Body of pancreas (tissue), 4 donors: ENCODE data around the gene HAAO. TPM values are rescaled to one million over a fixed set of nuclear protein-coding genes. Genes with fewer than 3 reads are reported as not detected.
A peak's percentile ranks its signal among the peaks of the same experiment; 100 is the strongest.

ENCODE experiments used
- ATAC-seq: fragments of 150-250 bp; one replicate; pipeline ENCODE4 v1.9.1; 2016
- DNase-seq, 4 donors: peaks; one replicate each; pipeline ENCODE4 v3.0.0-alpha.2; 2019
- H3K27ac ChIP-seq, 4 donors: fragments of 200-600 bp; sonication (generic); 1 replicate in 3 of 4; 2 replicates in 1 of 4; pipeline versions ENCODE4 v1.5.1 to v1.6.1; 2016 to 2019; ENCODE audit warnings: mild to moderate bottlenecking in 1 of 4, mixed read lengths in 1 of 4, moderate library complexity in 1 of 4
- H3K27me3 ChIP-seq, 2 donors: fragments of 200-600 bp; sonication (generic); one replicate each; pipeline ENCODE4 v1.6.0; 2016; ENCODE audit warnings: mild to moderate bottlenecking in 1 of 2
- H3K36me3 ChIP-seq, 2 donors: fragments of 200-600 bp; sonication (generic); replicated peaks in 1 of 2; 2 replicates each; pipeline ENCODE4 v1.5.1; 2016; ENCODE audit warnings: low read depth in 2 of 2; ENCODE audit not compliant: insufficient read depth in 1 of 2
- H3K4me1 ChIP-seq: fragments of 200-600 bp; sonication (generic); one replicate; pipeline ENCODE4 v1.6.0; 2016
- H3K4me3 ChIP-seq, 2 donors: fragments of 200-600 bp; sonication (generic); 1 replicate in 1 of 2; 2 replicates in 1 of 2; pipeline ENCODE4 v1.5.1; 2016 to 2019
- H3K9me3 ChIP-seq, 3 donors: fragments of 200-600 bp; sonication (generic); 1 replicate in 2 of 3; 2 replicates in 1 of 3; pipeline ENCODE4 v1.5.1; 2016
- CTCF ChIP-seq, 7 experiments: fragments of 450-650 bp in 4 of 7; fragments of 200-600 bp in 3 of 7; sonication (generic) in 3 of 7; IDR thresholded peaks; one replicate each; pipeline ENCODE4 v1.5.1; 2016 to 2019; ENCODE audit warnings: antibody characterized with exemption in 7 of 7
- POLR2A ChIP-seq, 3 donors: fragments of 450-650 bp; IDR thresholded peaks; one replicate each; pipeline ENCODE4 v1.6.1; 2016; ENCODE audit warnings: antibody characterized with exemption in 3 of 3, mild to moderate bottlenecking in 2 of 3
- WGBS, 2 donors: methylation state at CpG; one replicate each; pipeline ENCODE4 v1.1.5; 2017; 5-methylcytosine and 5-hydroxymethylcytosine counted together
- intact Hi-C: fragments of 100-400 bp; cut with DNase I; formaldehyde crosslinking; loops from one replicate; pipeline ENCODE4 v1.15.1; 2023
- total RNA-seq, 2 donors: library from RNA; depleted of rRNA; stranded (reverse); fragments of >200 nt; gene quantifications; one replicate each; pipeline ENCODE4 v1.1.0, GENCODE V29; 2016

Gene HAAO
- total RNA-seq, 2 donors from 2014 or later, result 30.3 to 30.9 TPM

- TF ChIP-seq CTCF (IDR thresholded peaks at IDR 0.05) (peak; percentile 17 to 60 (median 51)), POLR2A (IDR thresholded peaks at IDR 0.05) (peak in 2 of 3 donors; percentile 28 to 34)
- H3K4me3 ChIP-seq, result no peak overlapping the region
- peak; percentile 62 to 79 (median 75) for DNase-seq
Measured at GRCh38 chr2:42794271-42795046, 2.1 kb upstream of the HAAO start.

GRCh38 chr2:42793334-42794270, 1.2 kb upstream of the HAAO start:
- no peak for ATAC-seq
- TF ChIP-seq CTCF (IDR thresholded peaks at IDR 0.05) (no peak), POLR2A (IDR thresholded peaks at IDR 0.05) (no peak)
- peak overlapping the region; percentile 90 to 93 (median 91) for H3K27ac ChIP-seq
- H3K4me1 ChIP-seq, result peaks cover 59% of the 10 kb centered on the region
- H3K36me3 ChIP-seq, result no peaks in the 10 kb centered on the region
- peak overlapping the region; percentile 35 to 54 for H3K4me3 ChIP-seq
- H3K27me3 ChIP-seq, result no peaks in the 10 kb centered on the region
- no peaks in the 10 kb centered on the region for H3K9me3 ChIP-seq
- 21 to 25% methylated on average over 21 to 22 of the region's 22 CpGs for WGBS, 2 donors
- intact Hi-C loops, result no loop called here
- peak in 1 of 4 donors; percentile 21 for DNase-seq

More at GRCh38 chr2:42794271-42795046, 2.1 kb upstream of the HAAO start:
- peak; percentile 36 for ATAC-seq
- no peaks in the 10 kb centered on the region for H3K9me3 ChIP-seq
- no peaks in the 10 kb centered on the region for H3K27me3 ChIP-seq
- intact Hi-C loops, result no loop called here
- H3K27ac ChIP-seq, result peak overlapping the region; percentile 27 to 93 (median 91)
- peaks cover 59% of the 10 kb centered on the region for H3K4me1 ChIP-seq
- WGBS, 2 donors, result 27 to 36% methylated on average over 8 of the region's 8 CpGs
- H3K36me3 ChIP-seq, result no peaks in the 10 kb centered on the region

- Histone ChIP-seq H3K9me3 (no peaks in the 10 kb centered on the region), H3K4me1 (peaks cover 64% of the 10 kb centered on the region), H3K4me3 (peak overlapping the region; percentile 35 to 54), H3K36me3 (no peaks in the 10 kb centered on the region), H3K27ac (peak overlapping the region; percentile 90 to 93 (median 91)), H3K27me3 (no peaks in the 10 kb centered on the region)
- TF ChIP-seq POLR2A (IDR thresholded peaks at IDR 0.05), result no peak
- TF ChIP-seq CTCF (IDR thresholded peaks at IDR 0.05), result no peak
- ATAC-seq (no peak), DNase-seq (no peak)
- 8 to 9% methylated on average over 4 to 16 of the region's 18 CpGs for whole genome bisulfite sequencing, 2 donors
- intact Hi-C loops, result no loop called here
Measured at GRCh38 chr2:42792087-42792582, 248 bp downstream of the HAAO start.

GRCh38 chr2:42791606-42792005, 777 bp downstream of the HAAO start:
- no peak for ATAC-seq
- no peak overlapping the region for H3K4me3 ChIP-seq

More at GRCh38 chr2:42791606-42792005, 777 bp downstream of the HAAO start:
- TF ChIP-seq CTCF (IDR thresholded peaks at IDR 0.05) (no peak), POLR2A (IDR thresholded peaks at IDR 0.05) (no peak)
- H3K9me3 ChIP-seq, result no peaks in the 10 kb centered on the region
- H3K36me3 ChIP-seq, result no peaks in the 10 kb centered on the region
- H3K27me3 ChIP-seq, result no peaks in the 10 kb centered on the region
- intact Hi-C loops, result no loop called here
- 69 to 88% methylated on average over 3 to 4 of the region's 4 CpGs for WGBS, 2 donors
- no peak for DNase-seq
- H3K27ac ChIP-seq, result peak overlapping the region in 3 of 4 donors; percentile 90 to 92 (median 90)
- peaks cover 66% of the 10 kb centered on the region for H3K4me1 ChIP-seq
